HG02943 (cell line): ENCODE measurements around the gene ARRB1.

Experiments
- ATAC-seq: cut with Tn5 transposase; IDR thresholded peaks from one replicate; pipeline ENCODE4 v1.9.1; 2021; ENCODE audit warnings: mild to moderate bottlenecking, low read depth, moderate library complexity; ENCODE audit not compliant: unreplicated experiment

ARRB1 gene

GRCh38 chr11:75303544-75304224 is 47.8 kb downstream of the ARRB1 start:
- ATAC-seq: no peak

DNA sequence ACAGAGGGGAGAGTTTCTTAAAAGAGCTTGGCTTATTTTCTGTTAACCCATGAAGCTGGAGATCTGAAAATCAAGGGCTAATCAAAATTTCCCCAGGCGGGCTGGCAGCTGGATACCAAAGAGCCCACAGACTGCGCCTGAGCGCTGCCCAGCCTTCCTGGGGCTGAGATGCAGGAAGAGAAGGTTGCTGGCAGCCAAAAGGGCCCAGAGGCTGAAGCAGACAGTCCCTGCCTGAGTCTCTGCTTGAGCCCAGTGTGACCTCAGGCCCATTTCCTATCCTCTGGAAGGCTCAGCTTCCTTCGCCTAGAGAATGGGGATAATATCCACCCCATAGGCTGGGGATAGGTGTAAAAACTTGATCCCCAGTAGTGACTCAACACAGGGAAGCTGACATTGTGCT is 49.1 kb downstream of the ARRB1 start:
- ATAC-seq: no peak

- no peak for ATAC-seq
Observed at GRCh38 chr11:75301601-75302345, 49.7 kb downstream of the ARRB1 start.

DNA sequence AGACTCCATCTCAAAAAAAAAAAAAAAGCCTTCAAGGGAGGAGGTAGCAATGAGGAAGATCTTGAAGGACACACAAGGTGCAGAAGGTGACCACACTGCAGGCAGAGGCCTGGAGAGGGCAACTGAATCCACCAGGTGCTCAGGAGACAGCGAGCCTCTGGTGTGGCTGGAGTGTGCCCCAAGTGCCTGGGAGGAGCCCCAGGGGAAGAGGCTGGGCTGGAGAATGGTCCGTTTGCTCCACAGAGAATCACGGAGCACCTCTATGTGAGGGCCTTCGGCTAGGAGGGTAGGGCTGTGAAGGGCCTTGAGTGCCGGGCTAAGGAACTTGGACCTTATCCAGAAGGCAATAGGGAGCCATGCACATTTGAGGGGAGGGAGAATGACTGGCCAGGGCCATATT is 50.3 kb downstream of the ARRB1 start:
- ATAC-seq: no peak

DNA sequence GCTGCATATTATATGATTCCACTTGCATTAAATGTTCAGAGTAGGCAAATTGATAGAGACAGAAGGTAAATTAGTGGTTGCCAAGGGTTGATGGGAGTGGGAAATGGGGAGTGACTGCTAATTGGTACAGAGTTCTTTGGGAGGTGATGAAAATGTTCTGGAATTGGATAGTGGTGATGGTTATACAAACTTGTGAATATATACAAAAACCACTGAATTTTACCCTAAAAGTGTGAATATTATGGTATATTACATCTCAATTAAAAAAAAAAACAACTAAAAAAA is 52.5 kb downstream of the ARRB1 start:
- no peak for ATAC-seq

DNA sequence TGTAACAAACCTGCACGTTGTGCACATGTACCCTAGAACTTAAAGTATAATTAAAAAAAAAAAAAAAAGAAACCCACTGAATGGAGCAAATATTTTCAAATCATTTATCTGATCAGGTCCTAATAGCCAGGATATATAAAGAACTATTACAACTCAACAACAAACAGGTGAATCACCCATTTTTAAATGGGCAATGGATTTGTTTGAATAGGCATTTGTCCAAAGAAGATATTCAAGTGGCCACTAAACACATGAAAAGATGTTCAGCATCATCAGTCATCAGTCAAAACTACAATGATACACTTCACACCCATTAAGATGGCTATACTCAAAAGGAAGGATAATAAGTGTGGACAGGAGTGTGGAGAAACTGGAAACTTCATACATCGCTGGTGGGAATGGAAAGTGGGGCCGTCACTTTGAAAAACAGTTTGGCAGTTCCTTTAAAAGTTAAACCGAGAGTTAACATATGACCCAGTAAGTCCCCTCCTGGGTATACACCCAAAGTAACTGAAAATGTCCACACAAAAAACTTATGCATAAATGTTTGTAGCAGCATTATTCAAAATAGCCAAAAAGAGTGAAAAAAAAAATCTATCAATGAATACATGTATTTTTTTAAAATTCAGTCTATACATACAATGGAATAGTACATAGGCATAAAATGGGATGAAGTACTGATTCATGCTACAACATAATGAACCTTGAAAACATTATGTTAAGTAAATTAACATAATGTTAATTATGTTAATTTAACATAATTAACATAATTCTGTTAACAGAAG is 53.1 kb downstream of the ARRB1 start:
- no peak for ATAC-seq

GRCh38 chr11:75293903-75294302 is 57.6 kb downstream of the ARRB1 start:
- ATAC-seq: no peak

DNA sequence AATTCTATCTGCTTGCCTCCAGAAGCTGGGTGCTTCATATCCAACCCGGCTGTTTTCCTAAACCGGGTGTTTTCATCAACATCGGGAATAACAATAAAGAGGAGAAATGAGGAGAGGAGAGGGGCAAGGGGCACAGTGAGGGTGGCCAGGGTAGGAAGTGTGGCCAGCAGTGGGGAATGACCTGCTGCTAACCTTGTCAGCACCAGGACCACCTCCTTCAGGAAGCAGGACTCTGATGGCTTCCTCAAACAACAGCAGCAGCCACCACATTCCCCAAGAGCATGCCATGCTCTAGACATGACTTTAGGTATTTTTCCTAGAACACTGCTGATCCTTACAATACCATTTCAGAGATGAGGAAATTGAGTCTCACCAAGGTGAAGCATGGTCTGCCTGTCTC is 58.5 kb downstream of the ARRB1 start:
- no peak for ATAC-seq

- no peak for ATAC-seq
Observed at GRCh38 chr11:75291741-75292140, 59.7 kb downstream of the ARRB1 start.

DNA sequence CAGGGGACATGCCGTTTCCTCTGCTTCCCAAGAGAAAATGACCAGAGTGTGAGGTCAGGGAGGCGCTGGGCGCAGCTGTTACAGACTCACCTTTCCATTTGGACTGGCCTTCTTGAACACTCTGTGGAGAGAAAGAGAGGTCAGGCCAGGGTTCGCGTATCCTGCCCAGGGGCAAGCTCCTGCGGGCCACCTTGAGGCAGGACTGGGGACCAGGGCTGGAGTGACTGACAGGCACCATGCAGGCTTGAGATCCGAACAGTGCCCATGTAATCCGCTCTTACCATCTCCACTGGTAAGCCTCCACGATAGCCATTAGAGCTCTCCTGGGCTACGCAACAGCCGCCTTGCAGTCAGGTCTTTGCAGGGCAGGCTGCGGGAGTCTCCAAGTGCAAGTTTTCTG is 61.5 kb downstream of the ARRB1 start:
- ATAC-seq: no peak

DNA sequence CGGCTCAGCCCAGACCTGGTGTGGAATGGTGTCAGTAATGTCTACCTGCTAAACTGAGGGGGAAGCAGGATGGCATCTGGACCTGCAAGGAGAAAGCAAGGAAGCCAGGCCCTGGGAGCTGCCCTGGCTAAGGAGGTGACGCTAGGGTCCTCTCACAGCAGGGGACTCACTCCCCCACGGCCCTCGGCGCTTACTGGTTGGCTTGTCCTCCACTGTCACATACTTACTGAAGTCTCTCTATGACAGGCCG is 62.0 kb downstream of the ARRB1 start:
- no peak for ATAC-seq

GRCh38 chr11:75287579-75287978 is 63.9 kb downstream of the ARRB1 start:
- no peak for ATAC-seq

DNA sequence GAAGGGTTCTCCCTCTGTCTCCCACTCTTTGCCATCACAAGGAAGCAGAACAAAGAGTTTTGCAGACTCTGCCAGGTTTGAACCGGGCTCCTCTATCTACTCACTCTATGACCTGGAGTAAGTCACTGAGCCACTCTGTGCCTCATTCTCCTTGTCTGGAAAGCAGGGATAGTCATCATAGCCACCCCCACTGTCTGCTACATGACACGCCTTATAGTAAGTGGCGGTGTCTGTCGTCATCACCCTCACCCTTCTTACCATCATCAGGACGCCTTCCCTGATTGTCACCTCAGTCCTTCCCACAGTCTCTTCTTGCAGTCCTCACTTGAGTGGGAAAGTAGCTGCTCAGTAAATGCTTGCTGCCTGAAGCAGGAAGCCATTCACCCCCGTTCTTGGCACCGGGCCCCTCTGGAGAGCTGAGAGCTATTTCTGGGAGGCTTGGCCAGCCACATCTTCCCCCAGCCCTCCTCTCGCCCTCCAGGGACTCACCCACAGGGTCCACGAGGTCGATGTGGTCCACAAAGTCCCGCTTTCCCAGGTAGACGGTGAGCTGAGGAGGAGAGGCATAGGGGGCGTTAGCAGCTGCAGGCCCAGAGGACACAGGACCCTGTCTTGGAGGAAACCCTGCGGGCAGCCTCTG is 64.5 kb downstream of the ARRB1 start:
- ATAC-seq: no peak

DNA sequence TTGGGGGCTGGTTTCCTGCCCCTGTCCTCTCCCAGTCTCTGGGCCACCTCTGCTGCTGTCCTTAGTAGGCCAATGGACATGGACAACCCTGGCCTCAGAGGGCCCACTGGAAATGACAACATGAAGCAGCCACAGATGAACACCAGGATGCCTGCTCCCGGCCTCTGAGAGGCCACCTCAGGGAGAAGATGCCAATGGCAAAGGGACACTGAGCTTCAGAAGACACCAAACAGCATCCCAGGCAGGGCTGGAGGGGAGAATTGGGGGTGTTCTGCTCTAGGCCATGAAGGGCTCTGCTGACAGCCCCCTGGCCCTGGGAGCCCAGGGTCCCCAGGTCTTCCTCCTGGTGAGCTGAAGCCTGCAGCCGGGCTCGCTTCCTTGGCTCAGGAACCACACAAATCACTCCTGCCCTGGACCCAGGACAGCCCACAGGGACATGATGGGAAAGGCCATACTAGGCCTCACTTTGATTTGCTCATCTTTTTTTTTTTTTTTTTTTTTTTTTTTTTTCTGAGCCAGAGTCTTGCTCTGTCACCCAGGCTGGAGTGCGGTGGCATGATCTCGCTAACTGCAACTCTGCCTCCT is 65.6 kb downstream of the ARRB1 start:
- no peak for ATAC-seq

- no peak for ATAC-seq
Observed at GRCh38 chr11:75283391-75283931, 68.0 kb downstream of the ARRB1 start.

DNA sequence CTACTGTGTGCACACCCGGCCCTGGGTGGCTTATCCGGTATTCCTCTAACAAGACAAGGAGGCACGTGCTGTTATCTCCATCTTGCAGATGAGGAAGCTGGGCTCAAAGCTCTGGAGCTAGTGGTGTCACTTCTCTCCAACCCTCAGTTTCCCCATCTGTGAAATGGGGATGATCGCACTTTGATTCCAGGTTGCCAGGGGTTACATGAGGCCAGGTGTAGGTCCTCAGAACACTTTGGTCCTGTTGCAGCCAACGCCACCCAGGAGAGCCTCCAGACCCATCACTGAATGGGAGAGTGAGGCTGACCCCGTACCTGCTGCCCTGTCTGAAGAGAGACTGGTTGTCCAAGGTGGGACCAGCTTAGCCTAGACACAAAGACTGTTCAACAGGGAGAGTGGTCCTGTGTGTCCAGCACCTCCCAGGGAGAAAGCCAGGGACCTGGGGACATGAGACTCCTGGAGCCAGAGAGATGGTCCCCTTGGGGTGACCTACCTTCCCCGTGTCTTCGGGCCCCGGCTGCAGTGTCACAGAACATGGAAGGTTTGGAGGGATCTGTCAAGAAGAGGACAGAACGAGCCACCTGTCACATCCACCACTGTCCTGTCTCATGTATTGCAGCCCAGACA is 69.9 kb downstream of the ARRB1 start:
- ATAC-seq: no peak

- ATAC-seq: no peak
Observed at GRCh38 chr11:75280770-75281468, 70.5 kb downstream of the ARRB1 start.

GRCh38 chr11:75280227-75280701 is 71.2 kb downstream of the ARRB1 start:
- no peak for ATAC-seq

GRCh38 chr11:75279273-75279672 is 72.2 kb downstream of the ARRB1 start:
- ATAC-seq: no peak
